Liver (tissue), 9 donors: ENCODE measurements around the gene MND1. TPM values are rescaled to one million over a fixed set of nuclear protein-coding genes. Genes with fewer than 3 reads are reported as not detected.

Experiments used
- DNase-seq: peaks from one replicate; pipeline ENCODE4 v3.0.0-alpha.2; 2017; ENCODE audit warnings: low spot score
- H3K27ac ChIP-seq, 2 donors: one replicate each; pipeline ENCODE4 v1.7.0; 2013; ENCODE audit warnings: inconsistent platforms in 2 of 2, low read length in 2 of 2, control low read depth in 1 of 2, low read depth in 1 of 2, mild to moderate bottlenecking in 1 of 2
- H3K27me3 ChIP-seq, 4 donors: one replicate each; pipeline versions ENCODE4 v1.6.1 to v1.7.0; 2013; ENCODE audit warnings: low read length in 3 of 4, inconsistent platforms in 1 of 4, mild to moderate bottlenecking in 1 of 4, moderate library complexity in 1 of 4; ENCODE audit not compliant: control insufficient read depth in 4 of 4, insufficient read depth in 4 of 4
- H3K36me3 ChIP-seq, 4 donors: one replicate each; pipeline versions ENCODE4 v1.6.1 to v1.7.0; 2013; ENCODE audit warnings: low read length in 3 of 4, mild to moderate bottlenecking in 3 of 4, low read depth in 1 of 4, moderate library complexity in 1 of 4; ENCODE audit not compliant: control insufficient read depth in 4 of 4, insufficient read depth in 3 of 4
- H3K4me1 ChIP-seq, 4 donors: one replicate each; pipeline versions ENCODE4 v1.6.1 to v1.7.0; 2013; ENCODE audit warnings: low read length in 3 of 4, mild to moderate bottlenecking in 3 of 4, moderate library complexity in 1 of 4; ENCODE audit not compliant: control insufficient read depth in 4 of 4, insufficient read depth in 4 of 4
- H3K4me3 ChIP-seq, 3 donors: one replicate each; pipeline versions ENCODE4 v1.6.1 to v1.7.0; 2013; ENCODE audit warnings: low read length in 3 of 3, control low read depth in 1 of 3, low read depth in 1 of 3, mild to moderate bottlenecking in 1 of 3
- H3K9ac ChIP-seq, 2 donors: one replicate each; pipeline ENCODE4 v1.7.0; 2013; ENCODE audit warnings: low read length in 2 of 2, mild to moderate bottlenecking in 2 of 2, moderate library complexity in 2 of 2, control low read depth in 1 of 2, low read depth in 1 of 2
- H3K9me3 ChIP-seq, 4 donors: one replicate each; pipeline versions ENCODE4 v1.6.1 to v1.7.0; 2013; ENCODE audit warnings: low read length in 3 of 4; ENCODE audit not compliant: control insufficient read depth in 4 of 4
- EGR1 ChIP-seq, 2 donors: IDR thresholded peaks; 2 replicates each; pipeline ENCODE4 v1.6.1; 2016 to 2018; ENCODE audit warnings: antibody characterized with exemption in 2 of 2, low read depth in 2 of 2
- FOXA2 ChIP-seq: IDR thresholded peaks from 2 replicates; pipeline ENCODE4 v1.6.1; 2016; ENCODE audit warnings: antibody characterized with exemption
- GABPA ChIP-seq, 2 donors: IDR thresholded peaks in 1 of 2; conservative IDR thresholded peaks in 1 of 2; 2 replicates each; pipeline ENCODE4 v1.6.1; 2016; ENCODE audit warnings: antibody characterized with exemption in 2 of 2, mild to moderate bottlenecking in 1 of 2, moderate library complexity in 1 of 2
- JUND ChIP-seq, 2 donors: IDR thresholded peaks; 2 replicates each; pipeline ENCODE4 v1.6.1; 2016; ENCODE audit warnings: antibody characterized with exemption in 2 of 2
- NR2F2 ChIP-seq: IDR thresholded peaks from 2 replicates; pipeline ENCODE4 v1.6.1; 2016; ENCODE audit warnings: antibody characterized with exemption
- RAD21 ChIP-seq, 2 donors: IDR thresholded peaks; 2 replicates each; pipeline ENCODE4 v1.6.1; 2016; ENCODE audit warnings: antibody characterized with exemption in 2 of 2, mild to moderate bottlenecking in 2 of 2
- RXRA ChIP-seq, 2 donors: IDR thresholded peaks; 2 replicates each; pipeline ENCODE4 v1.6.1; 2017 to 2018; ENCODE audit warnings: antibody characterized with exemption in 2 of 2, mild to moderate bottlenecking in 1 of 2
- SP1 ChIP-seq: IDR thresholded peaks from 2 replicates; pipeline ENCODE4 v1.6.1; 2018; ENCODE audit warnings: antibody characterized with exemption, mild to moderate bottlenecking
- TAF1 ChIP-seq: conservative IDR thresholded peaks from 2 replicates; pipeline ENCODE4 v1.6.1; 2016; ENCODE audit warnings: antibody characterized with exemption, mild to moderate bottlenecking
- YY1 ChIP-seq: IDR thresholded peaks from 2 replicates; pipeline ENCODE4 v1.6.1; 2016; ENCODE audit warnings: antibody characterized with exemption, mild to moderate bottlenecking
- WGBS: extraction: QIAGEN DNeasy Blood & Tissue Kit; methylation state at CpG from one replicate; pipeline ENCODE4 v1.1.7; 2013; 5-methylcytosine and 5-hydroxymethylcytosine counted together
- polyA plus RNA-seq, 2 donors: library from polyadenylated mRNA; stranded (reverse) in 1 of 2; unstranded in 1 of 2; fragments of 200-250 nt in 1 of 2; fragments of >200 nt in 1 of 2; fragmentation: Nextera tagmentation in 1 of 2; extraction: Ambion mirVana in 1 of 2; gene quantifications; one replicate each; pipeline versions ENCODE4 v1.2.1 to v1.2.3, GENCODE V29; 2013 to 2015
- total RNA-seq, 2 donors: library from RNA; depleted of rRNA; stranded (reverse); fragments of >200 nt; gene quantifications; one replicate each; pipeline ENCODE4 v1.2.3, GENCODE V29; 2014
- TF ChIP-seq, protein P1 (sequence below): IDR thresholded peaks from 2 replicates; pipeline ENCODE4 v1.6.1; 2016; ENCODE audit warnings: antibody characterized with exemption, mild to moderate bottlenecking
- TF ChIP-seq, protein P2 (sequence below): IDR thresholded peaks from 2 replicates; pipeline ENCODE4 v1.6.1; 2016; ENCODE audit warnings: antibody characterized with exemption
- TF ChIP-seq, protein P3 (sequence below): IDR thresholded peaks from 2 replicates; pipeline ENCODE4 v1.6.1; 2016; ENCODE audit warnings: antibody characterized with exemption
- TF ChIP-seq, protein P4 (sequence below): fragments of 150-350 bp; IDR thresholded peaks from 2 replicates; pipeline ENCODE4 v1.5.1; 2017; ENCODE audit warnings: improper control_type of control experiment, low read depth, low read length; ENCODE audit not compliant: missing input control
- donor health status: healthy.
- donor health status: healthy.
- donor health status: healthy.
- donor health status: healthy.
- donor health status: healthy.

The MND1 gene
- total and polyA plus RNA-seq, 4 donors: 0.17 to 2.5 (median 0.42) TPM

DNA sequence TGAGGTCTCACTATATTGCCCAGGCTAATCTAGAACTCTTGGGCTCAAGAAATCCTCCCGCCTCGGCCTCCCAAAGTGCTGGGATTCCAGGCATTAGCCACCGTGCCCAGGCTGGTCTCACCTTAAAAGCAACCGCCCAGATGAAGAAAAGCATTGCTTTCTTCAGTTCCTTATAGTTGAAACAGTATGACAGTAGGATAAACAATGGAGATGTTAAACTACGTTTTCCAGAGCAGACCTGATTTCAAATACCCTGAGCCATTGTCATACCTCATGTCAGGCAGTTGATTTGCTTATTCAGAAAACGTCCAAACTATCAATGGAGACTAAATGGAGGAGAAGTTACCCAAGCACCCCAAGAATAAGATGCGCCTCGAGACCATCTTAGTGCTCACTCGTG lies 95.3 kb downstream of the MND1 start:
- Histone ChIP-seq H3K4me1 (no peaks in the 10 kb centered on the region), H3K36me3 (no peaks in the 10 kb centered on the region), H3K9me3 (no peaks in the 10 kb centered on the region), H3K27me3 (no peaks in the 10 kb centered on the region), H3K27ac (no peak overlapping the region), H3K4me3 (no peak overlapping the region), H3K9ac (no peak overlapping the region)
- 93% methylated on average over 9 of the region's 9 CpGs for WGBS
- TF ChIP-seq RAD21 (IDR thresholded peaks at IDR 0.05) (no peak), RXRA (IDR thresholded peaks at IDR 0.05) (no peak), GABPA (IDR thresholded peaks at IDR 0.05 in 1 of 2, conservative IDR thresholded peaks at IDR 0.05 in 1 of 2) (no peak), JUND (IDR thresholded peaks at IDR 0.05) (no peak), FOXA2 (no peak)
- TF ChIP-seq, protein P1, sequence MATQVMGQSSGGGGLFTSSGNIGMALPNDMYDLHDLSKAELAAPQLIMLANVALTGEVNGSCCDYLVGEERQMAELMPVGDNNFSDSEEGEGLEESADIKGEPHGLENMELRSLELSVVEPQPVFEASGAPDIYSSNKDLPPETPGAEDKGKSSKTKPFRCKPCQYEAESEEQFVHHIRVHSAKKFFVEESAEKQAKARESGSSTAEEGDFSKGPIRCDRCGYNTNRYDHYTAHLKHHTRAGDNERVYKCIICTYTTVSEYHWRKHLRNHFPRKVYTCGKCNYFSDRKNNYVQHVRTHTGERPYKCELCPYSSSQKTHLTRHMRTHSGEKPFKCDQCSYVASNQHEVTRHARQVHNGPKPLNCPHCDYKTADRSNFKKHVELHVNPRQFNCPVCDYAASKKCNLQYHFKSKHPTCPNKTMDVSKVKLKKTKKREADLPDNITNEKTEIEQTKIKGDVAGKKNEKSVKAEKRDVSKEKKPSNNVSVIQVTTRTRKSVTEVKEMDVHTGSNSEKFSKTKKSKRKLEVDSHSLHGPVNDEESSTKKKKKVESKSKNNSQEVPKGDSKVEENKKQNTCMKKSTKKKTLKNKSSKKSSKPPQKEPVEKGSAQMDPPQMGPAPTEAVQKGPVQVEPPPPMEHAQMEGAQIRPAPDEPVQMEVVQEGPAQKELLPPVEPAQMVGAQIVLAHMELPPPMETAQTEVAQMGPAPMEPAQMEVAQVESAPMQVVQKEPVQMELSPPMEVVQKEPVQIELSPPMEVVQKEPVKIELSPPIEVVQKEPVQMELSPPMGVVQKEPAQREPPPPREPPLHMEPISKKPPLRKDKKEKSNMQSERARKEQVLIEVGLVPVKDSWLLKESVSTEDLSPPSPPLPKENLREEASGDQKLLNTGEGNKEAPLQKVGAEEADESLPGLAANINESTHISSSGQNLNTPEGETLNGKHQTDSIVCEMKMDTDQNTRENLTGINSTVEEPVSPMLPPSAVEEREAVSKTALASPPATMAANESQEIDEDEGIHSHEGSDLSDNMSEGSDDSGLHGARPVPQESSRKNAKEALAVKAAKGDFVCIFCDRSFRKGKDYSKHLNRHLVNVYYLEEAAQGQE: no peak
- TF ChIP-seq, protein P2, sequence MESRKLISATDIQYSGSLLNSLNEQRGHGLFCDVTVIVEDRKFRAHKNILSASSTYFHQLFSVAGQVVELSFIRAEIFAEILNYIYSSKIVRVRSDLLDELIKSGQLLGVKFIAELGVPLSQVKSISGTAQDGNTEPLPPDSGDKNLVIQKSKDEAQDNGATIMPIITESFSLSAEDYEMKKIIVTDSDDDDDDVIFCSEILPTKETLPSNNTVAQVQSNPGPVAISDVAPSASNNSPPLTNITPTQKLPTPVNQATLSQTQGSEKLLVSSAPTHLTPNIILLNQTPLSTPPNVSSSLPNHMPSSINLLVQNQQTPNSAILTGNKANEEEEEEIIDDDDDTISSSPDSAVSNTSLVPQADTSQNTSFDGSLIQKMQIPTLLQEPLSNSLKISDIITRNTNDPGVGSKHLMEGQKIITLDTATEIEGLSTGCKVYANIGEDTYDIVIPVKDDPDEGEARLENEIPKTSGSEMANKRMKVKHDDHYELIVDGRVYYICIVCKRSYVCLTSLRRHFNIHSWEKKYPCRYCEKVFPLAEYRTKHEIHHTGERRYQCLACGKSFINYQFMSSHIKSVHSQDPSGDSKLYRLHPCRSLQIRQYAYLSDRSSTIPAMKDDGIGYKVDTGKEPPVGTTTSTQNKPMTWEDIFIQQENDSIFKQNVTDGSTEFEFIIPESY: no peak
- DNase-seq: no peak

DNA sequence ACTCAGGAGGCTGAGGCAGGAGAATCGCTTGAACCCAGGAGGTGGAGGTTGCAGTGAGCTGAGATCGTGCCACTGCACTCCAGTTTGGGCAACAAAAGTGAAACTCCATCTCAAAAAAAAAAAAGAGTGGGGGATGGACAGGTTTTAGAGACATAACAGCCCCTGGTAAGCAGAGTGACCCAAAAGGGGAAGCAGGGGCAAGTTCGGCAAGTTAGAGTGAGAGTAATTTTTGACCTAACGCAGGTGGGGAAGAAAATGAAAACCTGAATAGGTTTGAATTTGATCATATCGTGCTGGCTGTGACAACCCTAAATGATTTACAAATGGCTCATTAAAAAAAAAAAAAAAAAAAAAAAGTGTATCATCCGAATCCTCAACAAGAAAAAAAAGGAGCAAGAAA lies 96.0 kb downstream of the MND1 start:
- H3K9ac ChIP-seq: no peak overlapping the region
- TF ChIP-seq, protein P1: no peak
- no peak for TF ChIP-seq RXRA (IDR thresholded peaks at IDR 0.05)
- TF ChIP-seq JUND (IDR thresholded peaks at IDR 0.05): no peak
- TF ChIP-seq, protein P3, sequence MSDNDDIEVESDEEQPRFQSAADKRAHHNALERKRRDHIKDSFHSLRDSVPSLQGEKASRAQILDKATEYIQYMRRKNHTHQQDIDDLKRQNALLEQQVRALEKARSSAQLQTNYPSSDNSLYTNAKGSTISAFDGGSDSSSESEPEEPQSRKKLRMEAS: no peak
- TF ChIP-seq YY1: no peak
- no peak for TF ChIP-seq EGR1 (IDR thresholded peaks at IDR 0.05; ENCODE audit: low read depth in 2 of 2)
- no peak for TF ChIP-seq SP1
- no peak for TF ChIP-seq GABPA (IDR thresholded peaks at IDR 0.05 in 1 of 2, conservative IDR thresholded peaks at IDR 0.05 in 1 of 2)
- no peak for TF ChIP-seq TAF1
- TF ChIP-seq FOXA2: no peak
- TF ChIP-seq NR2F2: no peak
- TF ChIP-seq, protein P2: no peak
- TF ChIP-seq, protein P4, sequence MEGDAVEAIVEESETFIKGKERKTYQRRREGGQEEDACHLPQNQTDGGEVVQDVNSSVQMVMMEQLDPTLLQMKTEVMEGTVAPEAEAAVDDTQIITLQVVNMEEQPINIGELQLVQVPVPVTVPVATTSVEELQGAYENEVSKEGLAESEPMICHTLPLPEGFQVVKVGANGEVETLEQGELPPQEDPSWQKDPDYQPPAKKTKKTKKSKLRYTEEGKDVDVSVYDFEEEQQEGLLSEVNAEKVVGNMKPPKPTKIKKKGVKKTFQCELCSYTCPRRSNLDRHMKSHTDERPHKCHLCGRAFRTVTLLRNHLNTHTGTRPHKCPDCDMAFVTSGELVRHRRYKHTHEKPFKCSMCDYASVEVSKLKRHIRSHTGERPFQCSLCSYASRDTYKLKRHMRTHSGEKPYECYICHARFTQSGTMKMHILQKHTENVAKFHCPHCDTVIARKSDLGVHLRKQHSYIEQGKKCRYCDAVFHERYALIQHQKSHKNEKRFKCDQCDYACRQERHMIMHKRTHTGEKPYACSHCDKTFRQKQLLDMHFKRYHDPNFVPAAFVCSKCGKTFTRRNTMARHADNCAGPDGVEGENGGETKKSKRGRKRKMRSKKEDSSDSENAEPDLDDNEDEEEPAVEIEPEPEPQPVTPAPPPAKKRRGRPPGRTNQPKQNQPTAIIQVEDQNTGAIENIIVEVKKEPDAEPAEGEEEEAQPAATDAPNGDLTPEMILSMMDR: no peak
- H3K27me3 ChIP-seq: no peaks in the 10 kb centered on the region
- H3K27ac ChIP-seq: no peak overlapping the region
- no peak overlapping the region for H3K4me3 ChIP-seq
- 89% methylated on average over 6 of the region's 6 CpGs for WGBS
- no peaks in the 10 kb centered on the region for H3K4me1 ChIP-seq
- H3K36me3 ChIP-seq: no peaks in the 10 kb centered on the region
- no peaks in the 10 kb centered on the region for H3K9me3 ChIP-seq
- no peak for DNase-seq
